Retinal pigment epithelial cell (primary cell): ENCODE results near the gene FOXJ3.
A peak's percentile ranks its signal among the peaks of the same experiment; 100 is the strongest.

Experiments used
- DNase-seq: peaks from one replicate; pipeline ENCODE4 v3.0.0-alpha.2; 2010; ENCODE audit warnings: low read depth
- H3K4me3 ChIP-seq: 2 replicates; pipeline ENCODE4 v1.5.1; 2011; ENCODE audit warnings: mild to moderate bottlenecking, low read length, control low read depth, moderate library complexity
- TF ChIP-seq, protein P1 (sequence below): conservative IDR thresholded peaks from 2 replicates; pipeline ENCODE4 v1.5.1; 2011; ENCODE audit warnings: low read depth, low read length, control low read depth, inconsistent platforms

FOXJ3 gene

DNA sequence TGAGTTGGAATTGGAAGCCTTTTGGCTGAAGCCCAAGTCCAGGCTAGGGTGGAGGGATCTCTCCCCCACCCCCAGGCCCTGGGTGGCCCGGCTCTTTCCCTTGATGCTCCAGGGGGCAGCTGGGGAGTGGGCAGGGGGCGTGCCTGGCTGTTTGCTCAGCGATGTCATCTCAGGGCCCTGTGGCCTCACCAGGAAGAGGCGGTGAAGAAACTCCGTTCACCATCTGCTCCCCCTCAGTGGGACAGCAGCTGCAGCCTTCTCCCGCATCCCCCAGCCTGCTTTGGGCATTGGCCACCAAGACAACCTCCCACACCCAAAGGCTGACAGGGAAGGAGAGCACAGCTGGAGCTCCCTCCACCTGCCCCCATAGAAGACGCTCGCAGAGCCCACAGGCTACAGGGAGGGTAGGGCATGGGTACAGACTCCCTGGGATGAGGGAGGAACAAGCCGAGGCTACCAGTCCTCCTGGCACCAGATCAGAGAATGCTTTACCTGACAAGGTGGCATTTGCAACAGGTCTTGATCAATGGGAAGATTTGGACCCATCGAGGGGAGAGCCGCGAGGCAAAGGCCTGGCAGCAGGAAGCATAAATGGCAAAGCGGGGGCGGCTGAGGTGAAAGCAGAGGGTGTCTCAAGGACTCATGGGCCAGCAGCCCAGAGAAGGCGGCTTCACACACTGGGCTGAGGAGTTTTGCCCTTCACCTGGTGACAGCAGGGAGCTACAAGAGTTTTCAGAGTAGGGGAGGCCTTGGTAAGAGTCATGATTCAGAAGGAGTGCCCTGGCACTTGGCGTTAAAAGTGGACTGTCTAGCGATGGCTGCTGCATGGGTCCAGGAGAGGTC, 164.0 kb downstream of the FOXJ3 start:
- DNase-seq = no peak
- TF ChIP-seq, protein P1, sequence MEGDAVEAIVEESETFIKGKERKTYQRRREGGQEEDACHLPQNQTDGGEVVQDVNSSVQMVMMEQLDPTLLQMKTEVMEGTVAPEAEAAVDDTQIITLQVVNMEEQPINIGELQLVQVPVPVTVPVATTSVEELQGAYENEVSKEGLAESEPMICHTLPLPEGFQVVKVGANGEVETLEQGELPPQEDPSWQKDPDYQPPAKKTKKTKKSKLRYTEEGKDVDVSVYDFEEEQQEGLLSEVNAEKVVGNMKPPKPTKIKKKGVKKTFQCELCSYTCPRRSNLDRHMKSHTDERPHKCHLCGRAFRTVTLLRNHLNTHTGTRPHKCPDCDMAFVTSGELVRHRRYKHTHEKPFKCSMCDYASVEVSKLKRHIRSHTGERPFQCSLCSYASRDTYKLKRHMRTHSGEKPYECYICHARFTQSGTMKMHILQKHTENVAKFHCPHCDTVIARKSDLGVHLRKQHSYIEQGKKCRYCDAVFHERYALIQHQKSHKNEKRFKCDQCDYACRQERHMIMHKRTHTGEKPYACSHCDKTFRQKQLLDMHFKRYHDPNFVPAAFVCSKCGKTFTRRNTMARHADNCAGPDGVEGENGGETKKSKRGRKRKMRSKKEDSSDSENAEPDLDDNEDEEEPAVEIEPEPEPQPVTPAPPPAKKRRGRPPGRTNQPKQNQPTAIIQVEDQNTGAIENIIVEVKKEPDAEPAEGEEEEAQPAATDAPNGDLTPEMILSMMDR = no peak
- H3K4me3 ChIP-seq = no peak overlapping the region

DNA sequence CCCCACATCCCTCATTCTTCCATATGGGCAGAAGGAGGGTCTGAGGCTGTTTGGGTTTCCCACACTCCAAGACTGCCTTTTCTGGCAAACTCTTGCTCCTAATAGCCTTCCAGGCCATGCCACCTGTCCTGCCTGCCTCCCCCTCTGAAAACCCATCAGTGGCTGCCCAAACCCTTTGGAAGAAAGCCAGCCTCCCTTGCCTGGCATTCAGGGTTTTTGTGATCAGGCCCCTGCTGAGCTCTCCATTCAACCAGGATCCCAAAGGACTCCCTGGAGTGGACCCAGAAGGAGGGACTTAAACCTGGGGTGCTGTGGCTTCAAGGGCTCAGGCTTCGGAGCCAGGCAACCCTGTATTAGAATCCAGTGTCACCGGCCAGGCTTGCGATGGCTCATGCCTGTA, 166.3 kb downstream of the FOXJ3 start:
- H3K4me3 ChIP-seq = no peak overlapping the region
- DNase-seq = no peak
- TF ChIP-seq, protein P1 = no peak

GRCh38 chr1:42168391-42168670, 166.7 kb downstream of the FOXJ3 start:
- no peak for DNase-seq
- no peak overlapping the region for H3K4me3 ChIP-seq
- TF ChIP-seq, protein P1 = no peak

DNA sequence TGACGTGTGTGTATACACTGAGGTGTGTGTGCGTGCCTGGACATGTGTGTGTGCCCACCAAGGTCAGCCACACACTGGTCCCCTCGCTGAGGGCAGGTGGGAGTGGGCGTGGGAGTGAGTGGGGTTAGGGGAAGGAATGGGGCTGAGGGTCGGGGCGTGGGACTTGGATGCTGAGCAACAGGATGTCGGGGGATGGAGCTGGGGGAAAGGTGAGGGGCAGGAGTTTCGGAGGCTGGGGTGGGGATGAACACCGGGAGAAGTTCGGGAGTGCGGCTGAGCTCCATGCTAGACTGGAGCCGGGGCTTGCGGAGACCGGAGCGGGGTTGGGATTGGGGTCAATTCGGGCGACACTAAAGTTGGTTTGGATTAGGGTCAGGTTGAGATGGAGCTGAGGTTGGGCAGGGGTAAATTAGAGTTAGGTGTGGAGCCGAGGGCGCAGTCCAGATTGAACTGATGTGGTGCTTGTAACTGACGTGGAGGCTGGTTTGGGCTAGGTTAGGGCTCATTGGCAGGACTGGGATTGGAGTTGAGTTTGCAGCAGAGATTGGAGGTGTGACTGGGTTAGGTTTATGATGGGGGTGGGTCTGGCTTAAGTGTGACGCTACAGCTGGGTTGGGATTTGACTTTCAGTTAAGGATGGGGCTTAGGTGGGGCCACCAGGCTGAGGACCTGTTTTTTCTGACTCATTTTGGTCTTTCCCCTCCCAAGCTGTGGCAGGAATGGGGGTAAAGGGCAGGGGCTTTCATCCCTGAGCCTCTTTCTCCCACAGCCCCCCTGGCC, 167.2 kb downstream of the FOXJ3 start:
- DNase-seq = no peak
- no peak overlapping the region for H3K4me3 ChIP-seq
- TF ChIP-seq, protein P1 = no peak

GRCh38 chr1:42165511-42166210, 169.4 kb downstream of the FOXJ3 start:
- TF ChIP-seq, protein P1 = no peak
- H3K4me3 ChIP-seq = no peak overlapping the region
- DNase-seq = peak; percentile 52

- TF ChIP-seq, protein P1 = no peak
- DNase-seq = no peak
- H3K4me3 ChIP-seq = no peak within 1 kb of the TSS
These were observed 170.2 kb downstream of the FOXJ3 start, which contains the start of gene GUCA2A for GRCh38 chr1:42164551-42165420. GUCA2A (minus strand) TSS chr1:42164745; CDS start chr1:42164712, 33 bp downstream.
